Naive thymus-derived CD4-positive, alpha-beta T cell (primary cell): Measurements from ENCODE around the gene CTNNA3. TPM values are rescaled to one million over a fixed set of nuclear protein-coding genes. Genes with fewer than 3 reads are reported as not detected.
"Not testable (repeated sequence)": the region's sequence is repeated elsewhere in the genome, so short reads cannot be mapped to it uniquely, and the experiment has no call there.

Source experiments
- ATAC-seq: fragments of 150-1000 bp; cut with Tn5 transposase; 2 replicates; pipeline ENCODE4 v1.10.0; 2021; ENCODE audit warnings: mild to moderate bottlenecking, moderate library complexity
- CTCF ChIA-PET: fragments of 350-600 bp; sonication (Branson Sonifier 250); formaldehyde crosslinking; loops from one replicate; lab custom pipeline; 2021; ENCODE audit warnings: antibody characterized with exemption; lab: Charles Lee
- POLR2A ChIA-PET: fragments of 350-600 bp; sonication (Branson Sonifier 250); formaldehyde crosslinking; loops from one replicate; lab custom pipeline; 2021; ENCODE audit warnings: antibody characterized with exemption, inconsistent platforms; lab: Charles Lee
- DNase-seq, 9 donors: peaks; one replicate each; pipeline versions ENCODE4 v3.0.0 to v3.0.0-alpha.2; 2020 to 2022; ENCODE audit warnings: mixed read lengths in 1 of 9
- H3K27ac ChIP-seq: one replicate; pipeline ENCODE4 v1.7.0; 2013; ENCODE audit warnings: mild to moderate bottlenecking, low read depth, low read length, moderate library complexity
- H3K27me3 ChIP-seq, 2 donors: one replicate each; pipeline ENCODE4 v1.7.0; 2013; ENCODE audit warnings: low read length in 2 of 2, mild to moderate bottlenecking in 2 of 2, moderate library complexity in 2 of 2; ENCODE audit not compliant: control insufficient read depth in 2 of 2, insufficient read depth in 2 of 2
- H3K36me3 ChIP-seq, 3 experiments: 1 replicate in 2 of 3; 2 replicates in 1 of 3; pipeline ENCODE4 v1.7.0; 2013; ENCODE audit warnings: low read length in 3 of 3, mild to moderate bottlenecking in 3 of 3, moderate library complexity in 1 of 3; ENCODE audit not compliant: insufficient read depth in 3 of 3, control insufficient read depth in 2 of 3
- H3K4me1 ChIP-seq, 2 donors: one replicate each; pipeline ENCODE4 v1.7.0; 2013; ENCODE audit warnings: low read length in 2 of 2, mild to moderate bottlenecking in 2 of 2, moderate library complexity in 1 of 2; ENCODE audit not compliant: control insufficient read depth in 2 of 2, insufficient read depth in 2 of 2
- H3K4me3 ChIP-seq: 2 replicates; pipeline ENCODE4 v1.7.0; 2013; ENCODE audit warnings: mild to moderate bottlenecking, low read length
- H3K9me3 ChIP-seq, 3 experiments: 1 replicate in 2 of 3; 2 replicates in 1 of 3; pipeline ENCODE4 v1.7.0; 2013; ENCODE audit warnings: low read length in 3 of 3; ENCODE audit not compliant: control insufficient read depth in 2 of 3
- H3K27ac Mint-ChIP-seq, 9 donors: one replicate each; pipeline ENCODE4 v1.8.0; 2020 to 2022; ENCODE audit warnings: mixed read lengths in 9 of 9, mild to moderate bottlenecking in 8 of 9, moderate library complexity in 5 of 9, inconsistent platforms in 2 of 9
- H3K27me3 Mint-ChIP-seq, 5 donors: one replicate each; pipeline ENCODE4 v1.8.0; 2021 to 2022; ENCODE audit warnings: mixed read lengths in 5 of 5, mild to moderate bottlenecking in 1 of 5
- H3K36me3 Mint-ChIP-seq, 5 donors: one replicate each; pipeline ENCODE4 v1.8.0; 2020 to 2022; ENCODE audit warnings: mixed read lengths in 5 of 5, mild to moderate bottlenecking in 3 of 5, inconsistent platforms in 1 of 5
- H3K4me1 Mint-ChIP-seq, 7 donors: one replicate each; pipeline ENCODE4 v1.8.0; 2020 to 2022; ENCODE audit warnings: mixed read lengths in 7 of 7, mild to moderate bottlenecking in 3 of 7, inconsistent platforms in 1 of 7
- H3K4me3 Mint-ChIP-seq, 10 donors: one replicate each; pipeline ENCODE4 v1.8.0; 2020 to 2022; ENCODE audit warnings: mild to moderate bottlenecking in 10 of 10, mixed read lengths in 10 of 10, moderate library complexity in 6 of 10, inconsistent platforms in 2 of 10
- H3K9me3 Mint-ChIP-seq, 11 donors: one replicate each; pipeline ENCODE4 v1.8.0; 2020 to 2022; ENCODE audit warnings: mixed read lengths in 11 of 11, mild to moderate bottlenecking in 4 of 11, inconsistent platforms in 1 of 11, moderate library complexity in 1 of 11
- intact Hi-C, 2 donors: fragments of 100-400 bp; cut with micrococcal nuclease; formaldehyde crosslinking; loops; one replicate each; pipeline ENCODE4 v1.15.1; 2023
- polyA plus RNA-seq, 2 donors: library from polyadenylated mRNA; unstranded; fragments of 300-500 nt; fragmentation: Illumina TruSeq; gene quantifications; one replicate each; pipeline ENCODE4 v1.2.3, GENCODE V29; 2021
- total RNA-seq, 6 experiments: library from RNA in 5 of 6; stranded (reverse) in 5 of 6; gene quantifications; 1 replicate in 5 of 6; 2 replicates in 1 of 6; pipeline ENCODE4 v1.2.3 and lab custom pipeline; 2021 to 2026

CTNNA3 gene
- total RNA-seq (under 1 TPM in 4 of 5 experiments, not detected in 1; 0.43 to 0.84 (median 0.73) TPM), polyA plus RNA-seq (under 1 TPM in 1 of 2 donors, not detected in 1; 0.59 TPM), total RNA-seq (lab: John Stamatoyannopoulos, UW) (not detected)

- intact Hi-C loops: loop anchor here (2.0 to 10.0 kb wide), 4 partner anchors 29 to 461 kb away; no protein-coding TSS in a partner anchor
- Mint-ChIP-seq H3K4me1 (peaks cover 0 to 15% (median 5%) of the 10 kb centered on the region in 7 donors), H3K4me3 (no peak within 1 kb of the TSS), H3K27me3 (peaks cover 1 to 35% (median 24%) of the 10 kb centered on the region in 5 donors), H3K27ac (no peak within 1 kb of the TSS), H3K9me3 (peaks cover 0 to 4% (median under 1%) of the 10 kb centered on the region in 11 donors), H3K36me3 (peaks cover 0 to 3% (median 0%) of the 10 kb centered on the region in 5 donors)
- DNase-seq (no peak), ATAC-seq (no peak)
- Histone ChIP-seq H3K27me3 (no peaks in the 10 kb centered on the region), H3K9me3 (no peaks in the 10 kb centered on the region), H3K27ac (no peak within 1 kb of the TSS), H3K4me3 (no peak within 1 kb of the TSS), H3K4me1 (no peaks in the 10 kb centered on the region), H3K36me3 (no peaks in the 10 kb centered on the region)
- CTCF ChIA-PET: interaction anchor here (0.5 to 6.2 kb wide), 6 partner anchors 8 to 193 kb away, joined by 3 to 155 read pairs (median 8); no protein-coding TSS in a partner anchor
- POLR2A ChIA-PET: interaction anchor here (0.5 kb wide), 1 partner anchor 37 kb away, joined by 5 read pairs; no protein-coding TSS in a partner anchor
These were observed at the start of gene CTNNA3 for GRCh38 chr10:67696029-67696428. CTNNA3 (minus strand) TSS chr10:67696195.

- intact Hi-C loops: no loop called here
- peaks cover 0 to 5% (median 0%) of the 10 kb centered on the region in 7 donors for H3K4me1 Mint-ChIP-seq
- no peak overlapping the region for H3K27ac Mint-ChIP-seq
- H3K9me3 Mint-ChIP-seq: peaks cover 0 to 10% (median 3%) of the 10 kb centered on the region in 11 donors
- no peak for ATAC-seq
- H3K36me3 Mint-ChIP-seq: peaks cover 0 to 4% (median 0%) of the 10 kb centered on the region in 5 donors
- H3K4me3 Mint-ChIP-seq: no peak overlapping the region
- Histone ChIP-seq H3K9me3 (no peaks in the 10 kb centered on the region), H3K4me1 (no peaks in the 10 kb centered on the region), H3K27ac (no peak overlapping the region), H3K36me3 (no peaks in the 10 kb centered on the region), H3K27me3 (no peaks in the 10 kb centered on the region), H3K4me3 (no peak overlapping the region)
- POLR2A ChIA-PET: no interaction called here
- no peak for DNase-seq
- H3K27me3 Mint-ChIP-seq: peaks cover 0 to 8% (median 3%) of the 10 kb centered on the region in 5 donors
- CTCF ChIA-PET: no interaction called here
These were observed 39.4 kb upstream of the CTNNA3 start for GRCh38 chr10:67735430-67735829.

- H3K36me3 ChIP-seq: no peaks in the 10 kb centered on the region
- DNase-seq (no peak), ATAC-seq (no peak)
- H3K27me3 Mint-ChIP-seq: peaks cover 0 to 11% (median 3%) of the 10 kb centered on the region in 5 donors
- no peaks in the 10 kb centered on the region for H3K4me1 ChIP-seq
- H3K9me3 Mint-ChIP-seq: peaks cover 0 to 3% (median 0%) of the 10 kb centered on the region in 11 donors
- POLR2A ChIA-PET: no interaction called here
- CTCF ChIA-PET: no interaction called here
- no peak overlapping the region for H3K4me3 ChIP-seq
- H3K4me1 Mint-ChIP-seq: peaks cover 0 to 5% (median 0%) of the 10 kb centered on the region in 7 donors
- peaks cover 0 to 4% (median 0%) of the 10 kb centered on the region in 5 donors for H3K36me3 Mint-ChIP-seq
- H3K27ac Mint-ChIP-seq: no peak overlapping the region
- H3K27me3 ChIP-seq: no peaks in the 10 kb centered on the region
- intact Hi-C loops: no loop called here
- no peak overlapping the region for H3K4me3 Mint-ChIP-seq
- no peak overlapping the region for H3K27ac ChIP-seq
- no peaks in the 10 kb centered on the region for H3K9me3 ChIP-seq
These were observed 37.5 kb upstream of the CTNNA3 start for GRCh38 chr10:67733511-67733910.

- H3K27me3 ChIP-seq: no peaks in the 10 kb centered on the region
- DNase-seq (no peak), ATAC-seq (no peak)
- peaks cover 0 to 11% (median 6%) of the 10 kb centered on the region in 5 donors for H3K27me3 Mint-ChIP-seq
- H3K4me3 ChIP-seq: no peak overlapping the region
- CTCF ChIA-PET: interaction anchor here (1.7 kb wide), 1 partner anchor 27 kb away, joined by 4 read pairs; no protein-coding TSS in a partner anchor
- H3K4me1 Mint-ChIP-seq: no peaks in the 10 kb centered on the region
- H3K36me3 Mint-ChIP-seq: no peaks in the 10 kb centered on the region
- POLR2A ChIA-PET: no interaction called here
- H3K36me3 ChIP-seq: no peaks in the 10 kb centered on the region
- H3K4me3 Mint-ChIP-seq: no peak overlapping the region
- intact Hi-C loops: loop anchor here in 1 of 2 donors (2.0 kb wide), 1 partner anchor 37 kb away; no protein-coding TSS in a partner anchor
- no peak overlapping the region for H3K27ac ChIP-seq
- peaks cover 0 to 1% (median 0%) of the 10 kb centered on the region in 11 donors for H3K9me3 Mint-ChIP-seq
- no peaks in the 10 kb centered on the region for H3K9me3 ChIP-seq
- no peak overlapping the region for H3K27ac Mint-ChIP-seq
- H3K4me1 ChIP-seq: no peaks in the 10 kb centered on the region
These were observed 29.6 kb upstream of the CTNNA3 start for GRCh38 chr10:67725567-67725966.

GRCh38 chr10:67723601-67724000, 27.6 kb upstream of the CTNNA3 start:
- CTCF ChIA-PET: interaction anchor here (1.7 kb wide), 1 partner anchor 26 kb away, joined by 4 read pairs; no protein-coding TSS in a partner anchor
- Histone ChIP-seq H3K4me3 (no peak overlapping the region), H3K36me3 (no peaks in the 10 kb centered on the region), H3K27me3 (no peaks in the 10 kb centered on the region), H3K9me3 (no peaks in the 10 kb centered on the region), H3K27ac (no peak overlapping the region), H3K4me1 (no peaks in the 10 kb centered on the region)
- no peak overlapping the region for H3K27ac Mint-ChIP-seq
- no peak for ATAC-seq
- POLR2A ChIA-PET: no interaction called here
- intact Hi-C loops: no loop called here
- no peaks in the 10 kb centered on the region for H3K36me3 Mint-ChIP-seq
- no peaks in the 10 kb centered on the region for H3K4me1 Mint-ChIP-seq
- peaks cover 0 to 3% (median 0%) of the 10 kb centered on the region in 11 donors for H3K9me3 Mint-ChIP-seq
- H3K27me3 Mint-ChIP-seq: peaks cover 0 to 7% (median 6%) of the 10 kb centered on the region in 5 donors
- no peak for DNase-seq
- no peak overlapping the region for H3K4me3 Mint-ChIP-seq

GRCh38 chr10:67722113-67722512, 26.1 kb upstream of the CTNNA3 start:
- no peak overlapping the region for H3K4me3 ChIP-seq
- no peaks in the 10 kb centered on the region for H3K4me1 ChIP-seq
- H3K4me1 Mint-ChIP-seq: no peaks in the 10 kb centered on the region
- H3K4me3 Mint-ChIP-seq: no peak overlapping the region
- no peak for ATAC-seq
- DNase-seq: no peak
- H3K36me3 ChIP-seq: no peaks in the 10 kb centered on the region
- peaks cover 0 to 3% (median 0%) of the 10 kb centered on the region in 11 donors for H3K9me3 Mint-ChIP-seq
- H3K36me3 Mint-ChIP-seq: no peaks in the 10 kb centered on the region
- no peaks in the 10 kb centered on the region for H3K27me3 ChIP-seq
- H3K9me3 ChIP-seq: no peaks in the 10 kb centered on the region
- H3K27ac Mint-ChIP-seq: no peak overlapping the region
- H3K27me3 Mint-ChIP-seq: peaks cover 0 to 8% (median 6%) of the 10 kb centered on the region in 5 donors
- ChIA-PET POLR2A (no interaction called here), CTCF (no interaction called here)
- intact Hi-C loops: no loop called here
- no peak overlapping the region for H3K27ac ChIP-seq

- CTCF ChIA-PET, H3K36me3 Mint-ChIP-seq, H3K9me3 ChIP-seq, H3K27me3 ChIP-seq, H3K4me3 ChIP-seq, DNase-seq, H3K27ac ChIP-seq, H3K36me3 ChIP-seq, H3K4me3 Mint-ChIP-seq, intact Hi-C loops, H3K4me1 Mint-ChIP-seq, H3K4me1 ChIP-seq, POLR2A ChIA-PET, H3K27ac Mint-ChIP-seq, ATAC-seq: not testable (repeated sequence)
- peaks cover 0 to 10% (median 5%) of the 10 kb centered on the region in 5 donors for H3K27me3 Mint-ChIP-seq
- H3K9me3 Mint-ChIP-seq: peaks cover 0 to 17% (median 7%) of the 10 kb centered on the region in 11 donors
These were observed 20.5 kb upstream of the CTNNA3 start for GRCh38 chr10:67716455-67716854.
